Measurements from ENCODE around the gene PLEKHA5. TPM values are rescaled to one million over a fixed set of nuclear protein-coding genes. Genes with fewer than 3 reads are reported as not detected.
"Not testable (repeated sequence)": the region's sequence is repeated elsewhere in the genome, so short reads cannot be mapped to it uniquely, and the experiment has no call there.

Gene PLEKHA5
- total RNA-seq, 1 donor from 2014 or later: 10.9 TPM

DNA sequence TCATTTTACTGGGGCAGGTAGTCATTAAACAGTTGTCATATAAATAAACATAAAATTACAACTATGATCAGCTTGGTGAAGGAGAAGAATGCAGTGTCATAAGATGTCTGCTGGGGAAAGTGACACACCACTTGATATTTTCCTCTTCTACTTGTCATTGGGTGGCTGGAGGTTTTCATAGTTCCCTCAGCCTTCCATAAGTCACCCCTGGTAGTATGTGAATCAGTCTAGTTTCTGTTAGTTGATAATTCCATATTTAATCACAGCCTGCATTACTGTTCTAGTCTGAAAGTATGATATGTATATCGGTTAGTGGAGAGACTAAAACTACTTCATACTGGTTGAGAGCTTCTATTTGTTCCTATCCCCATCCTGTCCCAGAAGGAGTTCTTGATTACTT is 38.2 kb downstream of the PLEKHA5 start:
- DNase-seq (ENCODE audit: low spot score): no peak

DNA sequence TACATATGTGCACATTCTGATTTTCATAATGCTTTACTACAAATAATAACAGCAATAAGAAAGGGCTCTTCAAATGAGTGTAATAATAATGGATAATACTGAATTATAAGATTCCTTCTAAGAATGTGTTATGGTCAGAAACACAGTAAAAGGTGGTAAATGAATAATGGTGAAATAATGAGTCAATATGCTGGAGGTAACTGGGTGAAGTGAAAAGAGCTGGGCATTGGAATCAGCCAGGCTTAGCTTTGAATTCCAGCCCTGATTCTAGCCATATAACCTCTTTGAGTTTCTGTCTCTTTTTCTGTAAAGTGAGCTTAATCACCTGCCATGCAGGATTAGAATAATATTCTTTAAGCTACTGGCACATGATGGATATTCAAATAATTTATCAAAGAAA is 39.1 kb downstream of the PLEKHA5 start:
- DNase-seq (ENCODE audit: low spot score): no peak

DNA sequence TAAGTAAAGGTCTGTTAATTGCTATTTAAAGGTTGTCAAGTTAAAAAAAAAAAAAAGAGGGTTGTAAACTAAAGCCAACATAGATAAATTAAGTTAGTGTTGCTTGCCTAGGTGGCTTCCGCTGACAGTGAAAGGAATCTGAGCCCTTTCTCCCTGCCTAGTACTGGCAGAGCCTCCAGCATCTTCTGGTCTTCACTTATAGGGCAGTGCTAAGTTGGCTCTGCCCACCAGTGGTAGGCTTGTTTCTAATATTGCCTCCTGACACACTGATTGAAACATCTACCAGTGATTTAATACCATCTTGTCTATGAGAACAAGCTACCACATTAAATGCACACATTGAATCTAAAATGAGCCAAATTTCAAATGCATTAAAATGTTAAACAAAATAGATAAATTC is 39.7 kb downstream of the PLEKHA5 start:
- DNase-seq (ENCODE audit: low spot score): no peak

DNA sequence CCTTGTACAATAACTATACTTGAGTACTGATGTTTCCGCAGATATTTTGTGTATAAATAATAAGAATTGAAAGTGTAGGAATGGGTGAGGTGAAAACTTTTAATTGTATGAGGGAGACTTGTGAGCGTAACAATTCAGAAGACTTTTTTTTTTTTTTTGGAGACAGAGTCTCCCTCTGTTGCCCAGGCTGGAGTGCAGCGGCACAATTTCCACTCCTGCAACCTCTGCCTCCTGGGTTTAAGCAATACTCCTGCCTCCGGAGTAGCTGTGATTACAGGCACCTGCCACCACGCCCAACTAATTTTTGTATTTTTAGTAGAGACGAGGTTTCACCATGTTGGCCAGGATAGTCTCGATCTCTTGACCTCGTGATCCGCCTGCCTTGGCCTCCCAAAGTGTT is 40.8 kb downstream of the PLEKHA5 start:
- DNase-seq (ENCODE audit: low spot score): not testable (repeated sequence)

DNA sequence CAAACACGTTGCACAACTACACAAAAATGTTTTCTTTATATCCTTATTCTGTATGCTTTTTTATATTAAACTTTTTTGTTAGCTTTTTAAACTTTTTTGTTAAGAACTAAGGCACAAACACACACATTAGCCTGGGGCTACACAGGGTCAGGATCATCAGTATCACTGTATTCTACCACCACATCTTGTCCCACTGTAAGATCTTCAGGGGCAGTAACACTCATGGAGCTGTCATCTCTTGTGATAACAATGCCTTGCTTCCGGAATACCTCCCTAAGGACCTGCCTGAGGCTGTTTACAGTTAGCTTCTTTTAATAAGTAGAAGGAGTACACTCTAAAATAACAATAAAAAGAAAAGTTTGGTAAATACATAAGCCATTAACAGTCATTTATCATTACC is 42.2 kb downstream of the PLEKHA5 start:
- DNase-seq (ENCODE audit: low spot score): no peak

DNA sequence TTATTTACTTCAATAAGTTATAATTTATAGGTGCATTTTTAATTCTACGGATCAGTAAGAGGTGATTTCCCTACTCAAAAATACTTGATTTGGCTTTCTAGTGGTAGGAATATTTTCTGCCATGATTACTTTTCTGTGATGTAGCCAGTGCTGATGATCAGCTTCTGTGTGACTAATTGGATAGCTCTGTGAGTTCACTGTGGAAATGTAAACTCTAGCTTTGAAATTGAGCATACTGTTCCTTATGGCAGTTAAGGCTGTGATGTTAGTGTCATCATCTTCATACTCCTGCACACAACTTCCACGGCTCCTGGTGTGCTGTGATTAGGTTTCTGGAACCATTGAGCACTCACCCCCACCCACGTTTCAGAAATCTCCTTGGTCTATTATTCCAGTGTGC is 48.2 kb downstream of the PLEKHA5 start:
- no peak for DNase-seq (ENCODE audit: low spot score)

DNA sequence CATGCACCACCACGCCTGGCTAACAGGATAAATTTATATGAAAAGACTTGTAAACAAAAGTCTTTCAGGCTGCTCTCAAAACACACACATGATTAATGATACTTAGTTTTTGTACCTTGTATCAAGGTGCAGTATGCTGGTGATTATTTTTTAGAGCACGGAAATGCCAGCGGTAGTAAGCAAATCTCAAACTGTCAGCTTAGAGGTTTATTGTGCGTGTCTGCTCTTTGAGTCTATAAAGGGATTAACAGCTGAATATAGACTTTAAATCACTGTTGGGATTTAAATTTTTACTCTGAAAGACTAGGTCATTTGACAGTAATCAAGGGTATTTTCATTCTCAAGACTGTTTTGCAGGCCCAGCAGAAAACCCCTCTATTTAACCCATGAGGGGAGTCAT is 50.5 kb downstream of the PLEKHA5 start:
- DNase-seq (ENCODE audit: low spot score): no peak

DNA sequence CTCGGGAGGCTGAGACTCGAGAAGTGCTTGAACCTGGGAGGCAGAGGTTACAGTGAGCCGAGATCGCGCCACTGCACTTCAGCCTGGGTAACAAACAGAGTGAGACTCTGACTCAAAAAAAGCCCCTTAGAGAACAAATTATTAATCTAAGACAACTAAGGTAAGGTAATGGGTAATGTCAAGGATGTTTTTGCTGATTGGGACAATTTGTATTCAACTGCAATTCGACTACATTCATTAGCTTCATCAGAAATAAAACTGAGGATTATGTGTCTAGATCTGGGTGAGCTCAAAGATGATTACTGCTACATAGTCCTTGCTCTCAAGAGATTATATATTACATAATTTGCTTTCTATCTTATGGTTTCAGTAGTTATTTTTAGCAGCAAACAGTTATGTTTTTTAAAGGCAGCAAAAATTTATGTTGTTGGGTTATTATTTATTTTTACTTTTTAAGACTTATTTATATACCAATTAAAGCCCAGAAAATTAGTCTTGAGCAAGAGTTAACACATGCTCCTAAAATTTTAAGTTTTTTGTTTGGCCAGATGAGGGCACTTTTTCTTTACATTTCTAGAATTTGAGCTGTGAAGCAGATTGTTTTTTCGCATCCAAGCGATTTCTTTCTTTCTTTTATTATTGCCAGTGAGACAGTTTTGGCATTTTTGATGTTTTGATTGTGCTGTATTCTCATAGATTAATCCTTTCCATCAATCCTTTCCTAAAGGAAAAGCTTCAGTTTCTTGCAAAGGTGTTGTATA is 52.3 kb downstream of the PLEKHA5 start:
- DNase-seq (ENCODE audit: low spot score): no peak

DNA sequence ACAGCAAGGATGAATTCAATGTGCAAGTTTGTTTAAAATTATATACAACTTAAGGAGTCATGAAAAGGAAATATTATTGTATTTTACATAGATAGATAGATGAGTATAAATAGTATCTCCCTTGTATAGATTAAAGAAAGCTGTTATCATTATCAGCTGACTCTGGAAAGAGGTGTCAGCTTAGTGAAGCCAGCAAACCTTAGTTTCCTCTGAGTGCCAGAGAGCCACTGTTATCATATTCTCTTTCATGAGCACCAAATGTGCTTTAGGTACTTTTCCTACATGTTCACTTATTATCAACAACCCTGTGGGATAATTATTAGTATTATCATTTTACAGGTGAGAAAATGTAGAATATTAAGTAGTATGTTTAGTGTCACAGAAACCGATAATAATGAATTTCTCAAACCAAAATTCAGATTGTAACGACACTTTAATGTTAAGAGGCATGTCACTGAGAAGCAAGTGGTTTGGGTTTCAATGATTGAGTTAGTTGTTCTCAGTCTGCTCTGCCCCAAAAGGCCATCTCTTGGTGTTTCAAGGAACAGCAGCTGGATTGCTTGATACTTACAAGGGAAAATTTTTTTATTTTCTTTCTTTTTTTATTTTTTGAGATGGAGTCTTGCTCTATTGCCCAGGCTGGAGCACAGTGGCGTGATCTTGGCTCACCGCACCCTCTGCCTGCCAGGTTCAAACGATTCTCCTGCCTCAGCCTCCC is 53.7 kb downstream of the PLEKHA5 start:
- no peak for DNase-seq (ENCODE audit: low spot score)

DNA sequence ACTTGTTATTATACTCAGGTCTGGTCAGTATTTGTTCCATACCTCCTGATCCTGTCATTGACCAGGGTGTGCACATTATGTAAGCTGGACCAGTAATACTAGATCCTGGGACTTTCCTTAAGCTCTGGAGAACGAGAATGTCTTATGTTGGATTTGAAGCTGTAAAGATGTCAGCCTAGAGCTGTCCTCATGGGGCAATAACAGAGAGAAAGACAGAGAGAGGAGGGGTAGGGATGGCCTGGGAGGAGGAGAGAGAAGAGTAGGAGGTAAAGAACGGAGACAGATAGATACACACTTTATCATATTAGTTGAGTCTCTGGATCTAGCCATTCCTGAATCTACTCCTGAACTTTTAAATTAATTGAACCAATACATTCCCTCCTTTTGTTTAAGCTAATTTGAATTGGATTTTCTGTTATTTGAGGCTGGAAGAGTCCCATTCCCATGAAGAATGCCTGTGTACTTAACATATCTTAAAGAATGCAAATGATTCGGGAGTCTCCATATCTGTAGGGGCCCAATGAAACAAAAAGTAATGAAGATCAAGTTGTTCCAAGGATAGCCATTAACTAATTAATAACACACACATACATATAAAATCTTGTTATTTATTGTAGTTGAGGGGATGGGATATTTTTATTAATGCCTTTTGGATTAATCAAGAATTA is 55.9 kb downstream of the PLEKHA5 start:
- DNase-seq (ENCODE audit: low spot score): no peak

DNA sequence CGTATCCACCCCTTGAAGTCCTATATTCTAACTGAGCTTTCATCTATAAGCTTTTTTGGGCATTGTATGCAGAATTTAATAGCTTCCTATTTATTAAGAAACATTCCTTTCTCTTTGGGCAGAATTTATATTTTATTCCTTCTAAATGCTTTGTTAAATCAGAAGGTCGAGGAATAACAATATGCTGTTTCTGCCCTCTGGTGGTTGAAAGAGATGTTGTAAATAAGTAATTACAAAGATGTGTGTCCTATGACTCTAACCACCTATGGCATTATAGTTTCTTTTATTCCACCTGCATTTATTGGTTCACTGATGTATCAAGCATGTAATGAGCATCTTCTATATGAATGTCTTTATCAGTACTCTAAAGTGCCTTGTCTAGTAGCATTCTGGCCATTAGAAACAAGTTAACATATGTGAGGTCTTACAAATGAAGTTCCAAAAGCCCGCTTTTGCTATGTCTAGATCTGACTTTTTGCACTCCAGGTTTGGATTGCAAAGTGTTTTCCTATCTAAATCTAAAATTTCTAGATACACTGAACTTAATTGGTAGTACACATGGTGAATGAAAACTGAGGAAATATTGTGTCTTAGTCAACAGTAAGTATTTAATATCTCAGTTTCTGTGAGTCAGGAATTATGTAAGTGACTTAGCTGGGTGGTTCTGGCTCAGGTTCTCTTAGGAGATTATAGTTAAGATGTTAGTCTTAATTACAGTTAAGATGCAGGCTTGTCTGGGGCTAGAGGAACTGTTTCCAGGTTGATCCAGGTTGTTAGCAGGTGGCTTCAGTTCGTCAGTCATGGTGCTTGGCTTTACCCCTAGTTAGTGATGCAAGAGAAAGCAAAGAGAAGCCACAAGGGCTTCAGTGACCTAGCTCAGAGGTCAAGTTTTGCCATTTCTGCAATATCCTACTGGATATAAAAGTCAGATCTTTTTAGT is 57.5 kb downstream of the PLEKHA5 start:
- DNase-seq (ENCODE audit: low spot score): no peak

DNA sequence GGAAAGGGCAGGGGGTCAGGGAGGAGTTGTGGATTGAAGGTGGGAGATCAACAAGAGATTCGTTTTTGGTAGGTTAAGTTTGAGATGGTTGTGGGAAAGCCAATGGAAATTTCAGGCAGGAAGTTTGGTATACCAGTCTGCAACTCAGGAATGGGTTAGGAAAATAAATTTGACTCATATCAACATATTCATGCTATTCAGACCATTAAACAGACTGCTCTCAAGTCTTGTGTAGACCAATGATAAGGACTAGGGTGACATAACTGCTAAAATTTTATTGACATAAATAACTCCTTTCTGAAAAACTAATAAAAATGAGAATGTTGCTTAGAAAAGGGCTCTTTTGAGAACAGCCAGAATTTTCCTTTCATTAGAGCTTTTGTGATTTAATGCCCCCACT is 60.0 kb downstream of the PLEKHA5 start:
- DNase-seq (ENCODE audit: low spot score): no peak

DNA sequence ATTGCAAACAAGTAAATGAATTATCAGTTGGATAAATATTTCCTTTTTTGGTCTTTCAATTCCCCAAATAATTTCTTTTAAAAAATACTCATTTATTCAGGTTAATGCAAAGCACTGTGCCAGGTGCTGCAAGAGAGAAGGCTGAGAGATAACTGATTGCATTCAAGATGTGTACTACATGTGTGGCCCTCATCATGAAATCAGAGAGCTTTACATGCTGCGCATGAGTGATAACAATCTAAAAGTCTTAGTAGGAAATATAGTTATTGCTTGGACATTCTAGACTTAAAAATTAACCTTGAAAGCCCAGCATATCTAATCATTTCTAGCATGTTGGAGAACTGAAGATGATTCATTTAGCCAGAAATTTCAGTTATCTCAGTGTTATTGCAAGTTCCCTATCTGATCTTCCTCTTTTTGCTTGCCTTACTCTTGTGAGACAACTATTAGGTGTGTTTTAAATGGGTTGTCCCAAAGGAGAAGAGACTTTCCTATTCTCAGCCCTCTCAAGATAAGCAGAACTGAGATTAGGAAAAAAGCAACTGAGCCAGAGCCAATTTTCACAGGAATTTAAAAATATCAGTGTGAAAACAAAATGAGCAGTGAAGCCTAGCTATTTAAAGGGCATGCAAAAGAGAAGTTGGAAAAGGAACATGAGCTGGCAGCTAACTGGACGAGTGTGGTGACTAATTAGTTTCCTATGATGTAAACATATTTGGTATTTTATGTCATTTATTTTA is 60.9 kb downstream of the PLEKHA5 start:
- no peak for DNase-seq (ENCODE audit: low spot score)

DNA sequence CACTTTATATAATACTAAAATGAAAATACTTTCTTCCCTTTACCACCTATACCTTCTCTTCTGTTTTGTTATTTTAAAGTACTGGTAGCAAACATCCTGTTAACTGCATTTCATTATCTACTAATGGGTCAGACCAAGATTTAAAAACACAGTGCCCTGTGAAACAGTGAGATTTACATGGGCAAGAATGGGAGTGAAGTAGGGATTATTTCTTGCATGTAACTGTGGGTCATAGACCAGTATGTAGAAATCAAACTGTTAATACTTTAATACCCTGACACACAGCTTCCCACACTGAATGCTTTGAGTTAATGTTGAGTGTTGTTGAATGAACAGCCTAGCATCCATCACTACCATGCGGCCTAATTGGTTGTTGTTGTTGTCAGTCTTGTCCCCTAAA is 61.6 kb downstream of the PLEKHA5 start:
- DNase-seq (ENCODE audit: low spot score): no peak

DNA sequence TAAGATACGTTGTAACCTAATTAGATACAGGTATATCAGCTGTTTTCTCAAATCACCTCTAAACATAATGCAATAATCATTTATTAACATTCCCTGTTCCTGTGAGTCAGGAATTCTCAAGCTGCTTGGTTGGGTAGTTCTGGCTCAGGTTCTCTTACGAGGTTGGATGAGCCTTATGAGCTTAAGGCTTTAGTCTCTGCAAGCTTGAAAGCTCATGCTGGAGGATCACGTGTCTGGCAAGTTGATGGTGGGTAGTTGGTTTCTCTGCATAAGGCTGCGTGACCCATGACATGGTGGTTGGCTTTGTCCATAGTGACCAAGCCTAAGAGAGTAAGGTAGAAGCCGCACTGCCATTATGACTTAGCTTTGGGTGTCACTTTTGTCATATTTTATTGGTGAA is 62.0 kb downstream of the PLEKHA5 start:
- DNase-seq (ENCODE audit: low spot score): no peak

DNA sequence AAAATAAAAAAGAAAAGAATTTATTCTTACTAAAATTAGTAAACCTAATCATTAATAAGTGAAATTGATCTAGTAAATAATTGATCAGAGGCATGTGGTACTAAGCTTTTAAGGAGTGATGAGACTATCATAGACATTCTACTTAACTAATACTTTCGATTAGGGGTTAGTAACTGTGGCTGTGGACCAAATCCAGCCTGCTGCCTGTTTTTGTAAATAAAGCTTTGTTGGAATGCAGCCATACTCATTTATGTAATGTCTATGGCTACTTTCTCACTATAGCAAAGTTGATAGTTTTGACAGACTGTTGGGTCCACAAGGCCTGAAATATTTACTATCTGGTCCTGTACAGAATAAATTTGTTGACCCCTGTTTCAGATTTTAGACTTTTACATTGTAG is 63.2 kb downstream of the PLEKHA5 start:
- no peak for DNase-seq (ENCODE audit: low spot score)

DNA sequence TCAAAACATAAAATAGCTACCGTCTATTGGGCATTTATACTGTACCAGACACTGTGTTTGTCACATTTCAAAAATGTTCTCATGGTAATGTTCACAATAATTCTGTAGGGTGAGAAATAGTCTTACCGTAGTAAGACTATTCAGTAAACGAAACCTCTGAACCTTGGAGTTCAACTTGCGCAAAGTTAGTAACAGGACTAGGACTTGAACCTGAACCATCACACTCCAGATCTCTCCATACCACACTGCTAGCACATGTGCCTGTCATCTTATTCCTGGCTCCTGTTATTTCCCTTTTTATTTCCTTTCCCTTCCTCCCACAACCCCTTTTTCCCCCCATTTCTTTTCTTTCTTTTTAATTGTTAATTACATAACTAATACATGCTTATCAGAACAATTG is 65.4 kb downstream of the PLEKHA5 start:
- DNase-seq (ENCODE audit: low spot score): no peak

DNA sequence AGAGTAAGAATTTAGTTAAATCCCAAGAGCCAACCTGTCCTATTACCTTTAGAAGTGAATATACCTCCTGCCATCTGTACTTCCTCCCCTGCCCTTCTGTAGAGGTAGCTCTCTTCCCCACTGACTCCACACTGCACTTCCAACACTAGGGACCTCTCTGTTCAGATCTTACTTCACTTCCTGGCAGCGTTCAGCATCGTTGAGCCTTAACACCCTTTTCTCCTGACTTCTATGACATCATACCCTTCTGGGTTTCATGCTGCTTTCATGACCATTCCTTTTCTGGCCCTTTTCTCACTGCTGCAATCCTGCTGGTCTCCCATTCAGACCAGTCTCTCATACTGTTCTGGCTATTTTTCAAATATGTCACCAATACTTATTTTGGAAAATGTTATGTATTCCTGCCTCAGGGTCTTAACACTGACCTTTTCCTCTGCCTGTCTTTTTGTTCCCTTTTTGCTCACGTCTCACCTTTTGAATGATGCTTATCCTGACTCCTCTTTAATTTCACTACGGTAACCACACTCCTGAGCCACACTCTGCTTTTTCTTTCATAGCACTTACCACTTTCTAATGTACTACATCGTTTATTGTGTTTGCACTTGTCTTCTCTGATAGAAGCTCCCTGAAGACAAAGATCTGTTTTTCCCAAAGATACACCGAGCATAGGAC is 67.6 kb downstream of the PLEKHA5 start:
- no peak for DNase-seq (ENCODE audit: low spot score)

DNA sequence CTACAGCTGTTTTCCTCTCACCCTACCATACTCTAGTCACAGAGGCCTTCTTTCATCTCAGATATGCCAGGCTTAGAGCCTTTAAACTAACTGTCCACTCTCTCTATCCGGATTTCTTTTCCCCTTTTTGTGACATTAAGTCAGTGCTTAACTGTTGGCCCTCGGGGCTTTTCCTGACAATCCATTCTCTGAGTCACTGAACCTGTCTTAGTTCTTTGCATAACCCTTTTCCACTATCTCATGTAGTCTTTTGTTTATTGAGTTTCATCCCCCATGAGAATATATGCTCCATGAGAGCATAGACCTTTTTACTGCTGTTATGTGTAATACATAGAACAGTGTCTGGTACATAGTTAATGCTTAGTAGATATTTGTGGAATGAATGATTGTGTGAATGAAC is 68.7 kb downstream of the PLEKHA5 start:
- DNase-seq (ENCODE audit: low spot score): no peak

DNA sequence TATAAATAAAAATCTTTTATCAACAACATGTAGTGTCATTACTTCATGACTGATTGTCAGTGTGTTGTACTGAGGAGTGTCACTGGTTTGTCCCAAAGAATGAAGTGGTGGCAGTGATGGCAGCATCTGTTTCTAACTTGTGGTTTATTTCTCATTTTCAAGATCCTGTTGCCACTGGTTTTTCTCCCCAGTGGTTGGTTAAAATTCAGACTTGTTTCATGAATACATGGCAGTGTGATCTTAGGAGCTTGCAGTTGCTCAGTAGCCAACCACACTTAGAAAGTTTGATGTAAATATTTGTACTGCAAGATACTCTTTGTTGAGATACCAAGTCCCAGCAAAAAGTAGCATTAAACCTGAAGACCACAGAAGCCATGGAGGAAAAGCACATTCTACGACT is 69.8 kb downstream of the PLEKHA5 start:
- DNase-seq (ENCODE audit: low spot score): no peak
